Neural cell (in vitro differentiated cells): ENCODE results near the gene CCDC127.

Experiments used
- EP300 ChIP-seq: fragments of 450-650 bp; conservative IDR thresholded peaks from 2 replicates; pipeline ENCODE4 v1.6.1; 2014; ENCODE audit warnings: antibody characterized with exemption, mild to moderate bottlenecking, moderate library complexity; ENCODE audit not compliant: poor library complexity, severe bottlenecking
- EZH2 ChIP-seq: fragments of 200-600, 300-800 bp; shearing (Covaris generic), sonication (generic); IDR thresholded peaks from 2 replicates; pipeline ENCODE4 v1.6.1; 2014; ENCODE audit warnings: antibody characterized with exemption, low read length, borderline replicate concordance, mild to moderate bottlenecking; ENCODE audit not compliant: insufficient read depth, poor library complexity, severe bottlenecking
- MXI1 ChIP-seq: fragments of 450-650 bp; conservative IDR thresholded peaks from 2 replicates; pipeline ENCODE4 v1.6.1; 2014; ENCODE audit warnings: antibody characterized with exemption, mild to moderate bottlenecking; ENCODE audit not compliant: poor library complexity, severe bottlenecking
- POLR2AphosphoS5 ChIP-seq: IDR thresholded peaks from 2 replicates; pipeline ENCODE4 v1.6.1; 2012
- RAD21 ChIP-seq: fragments of 450-650 bp; conservative IDR thresholded peaks from 2 replicates; pipeline ENCODE4 v1.6.1; 2014; ENCODE audit warnings: antibody characterized with exemption, mild to moderate bottlenecking, moderate library complexity
- TF ChIP-seq, protein P1 (sequence below): fragments of 450-650 bp; IDR thresholded peaks from 2 replicates; pipeline ENCODE4 v1.5.1; 2014; ENCODE audit warnings: antibody characterized with exemption, mild to moderate bottlenecking, moderate library complexity; ENCODE audit not compliant: poor library complexity, severe bottlenecking

DNA sequence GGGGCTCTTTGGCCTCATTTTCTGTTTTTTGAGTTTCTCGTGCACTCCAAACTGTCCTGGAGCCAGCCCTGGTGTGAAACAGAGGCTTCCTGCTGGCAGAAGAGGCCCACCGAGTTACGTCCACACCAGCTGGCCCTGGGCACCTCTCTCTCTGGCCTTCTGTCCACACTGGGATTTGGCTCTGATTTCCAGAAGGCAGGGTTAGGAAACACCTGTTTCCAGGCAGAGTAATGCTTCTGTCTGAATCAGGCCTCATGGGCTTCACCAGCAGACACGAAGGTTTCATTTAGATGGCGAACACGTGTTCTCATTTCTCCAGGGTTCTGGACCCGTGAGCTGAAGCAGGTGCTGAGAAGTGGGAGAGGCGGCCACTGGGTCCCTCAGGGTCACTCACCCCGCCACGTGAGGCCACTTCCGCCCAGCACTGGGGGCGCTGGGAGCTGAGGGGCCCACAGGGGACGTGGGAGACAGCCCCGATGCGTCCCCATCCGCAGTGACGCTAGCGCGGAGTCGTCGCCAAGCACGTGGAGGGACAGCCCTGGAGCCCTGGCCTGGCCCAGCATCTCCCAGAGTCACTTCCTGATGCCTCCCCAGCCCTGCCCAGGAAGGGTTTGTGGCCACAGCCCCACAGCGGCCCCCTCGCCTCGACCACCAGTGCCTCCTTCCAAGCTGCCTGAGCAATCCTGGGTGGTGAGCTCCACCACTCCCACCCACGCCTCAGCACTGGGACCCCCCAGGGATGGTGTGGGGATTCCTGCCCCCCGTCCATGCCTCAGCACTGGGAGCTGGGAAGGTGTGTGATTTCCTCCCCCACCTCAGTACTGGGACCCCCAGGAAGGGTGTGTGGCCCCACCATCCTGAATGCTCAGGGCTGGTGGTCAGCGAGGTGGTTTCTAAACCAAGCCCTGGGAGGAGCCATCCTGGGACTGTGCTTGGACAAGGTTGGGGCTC lies 31.6 kb downstream of the CCDC127 start:
- TF ChIP-seq EZH2 (no peak), POLR2AphosphoS5 (no peak), EP300 (no peak), MXI1 (no peak), RAD21 (no peak)
- TF ChIP-seq, protein P1, sequence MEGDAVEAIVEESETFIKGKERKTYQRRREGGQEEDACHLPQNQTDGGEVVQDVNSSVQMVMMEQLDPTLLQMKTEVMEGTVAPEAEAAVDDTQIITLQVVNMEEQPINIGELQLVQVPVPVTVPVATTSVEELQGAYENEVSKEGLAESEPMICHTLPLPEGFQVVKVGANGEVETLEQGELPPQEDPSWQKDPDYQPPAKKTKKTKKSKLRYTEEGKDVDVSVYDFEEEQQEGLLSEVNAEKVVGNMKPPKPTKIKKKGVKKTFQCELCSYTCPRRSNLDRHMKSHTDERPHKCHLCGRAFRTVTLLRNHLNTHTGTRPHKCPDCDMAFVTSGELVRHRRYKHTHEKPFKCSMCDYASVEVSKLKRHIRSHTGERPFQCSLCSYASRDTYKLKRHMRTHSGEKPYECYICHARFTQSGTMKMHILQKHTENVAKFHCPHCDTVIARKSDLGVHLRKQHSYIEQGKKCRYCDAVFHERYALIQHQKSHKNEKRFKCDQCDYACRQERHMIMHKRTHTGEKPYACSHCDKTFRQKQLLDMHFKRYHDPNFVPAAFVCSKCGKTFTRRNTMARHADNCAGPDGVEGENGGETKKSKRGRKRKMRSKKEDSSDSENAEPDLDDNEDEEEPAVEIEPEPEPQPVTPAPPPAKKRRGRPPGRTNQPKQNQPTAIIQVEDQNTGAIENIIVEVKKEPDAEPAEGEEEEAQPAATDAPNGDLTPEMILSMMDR, result no peak
